ENCODE measurements around the gene ZSWIM1. TPM values are rescaled to one million over a fixed set of nuclear protein-coding genes. Genes with fewer than 3 reads are reported as not detected.

ZSWIM1 gene
- total and polyA plus RNA-seq, 2 donors (not counting 1 experiment from before 2014, with no cell fraction given): 5.4 to 15.7 TPM

GRCh38 chr20:45842169-45842812 lies 38.7 kb upstream of the ZSWIM1 start:
- Mint-ChIP-seq H3K4me3 (peak overlapping the region; percentile 33), H3K9me3 (ENCODE audit: insufficient read depth) (no peaks in the 10 kb centered on the region), H3K4me1 (peaks cover 18% of the 10 kb centered on the region), H3K27ac (peak overlapping the region; percentile 79), H3K27me3 (no peaks in the 10 kb centered on the region)
- H3K79me2 ChIP-seq (ENCODE audit: control insufficient read depth, insufficient read depth, low read length): no peaks in the 10 kb centered on the region
- no peak for TF ChIP-seq EZH2 (IDR thresholded peaks at IDR 0.05; ENCODE audit: borderline replicate concordance, insufficient read depth, low read depth, low read length, poor library complexity, severe bottlenecking)
- no peak for TF ChIP-seq CTCF (IDR thresholded peaks at IDR 0.05)
- ChIA-PET CTCF (interaction anchor here (0.9 to 1.7 kb wide), 7 partner anchors 9 to 128 kb away, joined by 3 to 5 read pairs (median 4); partner anchors contain the start of gene ZSWIM1), POLR2A (interaction anchor here (0.6 to 1.6 kb wide), 4 partner anchors 9 to 93 kb away, joined by 3 to 5 read pairs (median 4); partner anchors contain the start of genes ACOT8, SNX21 and ZSWIM3)
- H2AFZ ChIP-seq (ENCODE audit: insufficient read depth, low read depth, low read length, poor library complexity, severe bottlenecking): peak overlapping the region; percentile 48
- peak overlapping the region; percentile 14 for H3K9ac ChIP-seq (ENCODE audit: low read length)
- H3K36me3 ChIP-seq (replicated peaks in 1 of 2; ENCODE audit: control extremely low read depth in 1 of 2, control insufficient read depth in 1 of 2, extremely low read depth in 1 of 2, insufficient read depth in 2 of 2, low read length in 1 of 2): peaks cover 13 to 50% of the 10 kb centered on the region in 2 experiments
- intact Hi-C loops (cut with micrococcal nuclease): no loop called here
- WGBS (ENCODE audit: insufficient coverage): 0% methylated on average over 4 of the region's 5 CpGs
- H3K9me3 ChIP-seq (ENCODE audit: control extremely low read depth in 1 of 3, control insufficient read depth in 2 of 3, insufficient read depth in 1 of 3, low read length in 2 of 3): no peaks in the 10 kb centered on the region
- DNase-seq: peak; percentile 73
- H3K4me3 ChIP-seq (ENCODE audit: control extremely low read depth in 1 of 5, extremely low read depth in 1 of 5, insufficient read depth in 1 of 5, low read depth in 2 of 5, low read length in 4 of 5): peak overlapping the region in 1 of 5 experiments; percentile 20
- peak overlapping the region; percentile 21 to 79 for H3K27ac ChIP-seq (ENCODE audit: low read length in 2 of 2)
- peak; percentile 96 for ATAC-seq (ENCODE audit: low read depth)
- peaks cover 14 to 21% of the 10 kb centered on the region in 2 donors for H3K4me1 ChIP-seq (ENCODE audit: control insufficient read depth in 2 of 2, insufficient read depth in 2 of 2, low read length in 2 of 2)
- H4K20me1 ChIP-seq (ENCODE audit: control insufficient read depth, insufficient read depth, low read length, poor library complexity, severe bottlenecking): no peaks in the 10 kb centered on the region
- no peaks in the 10 kb centered on the region for H3K27me3 ChIP-seq (replicated peaks in 1 of 4; ENCODE audit: control extremely low read depth in 1 of 4, control insufficient read depth in 3 of 4, insufficient read depth in 4 of 4, low read length in 3 of 4)
- peak overlapping the region; percentile 60 for H3K4me2 ChIP-seq (replicated peaks; ENCODE audit: low read depth, low read length, poor library complexity, severe bottlenecking)

- intact Hi-C loops (cut with micrococcal nuclease): no loop called here
- ChIA-PET POLR2A (no interaction called here), CTCF (no interaction called here)
- Histone ChIP-seq H3K27ac (ENCODE audit: low read length in 2 of 2) (no peak overlapping the region), H3K27me3 (replicated peaks in 1 of 4; ENCODE audit: control extremely low read depth in 1 of 4, control insufficient read depth in 3 of 4, insufficient read depth in 4 of 4, low read length in 3 of 4) (no peaks in the 10 kb centered on the region), H3K9me3 (ENCODE audit: control extremely low read depth in 1 of 3, control insufficient read depth in 2 of 3, insufficient read depth in 1 of 3, low read length in 2 of 3) (no peaks in the 10 kb centered on the region), H3K9ac (ENCODE audit: low read length) (no peak overlapping the region), H3K4me1 (ENCODE audit: control insufficient read depth in 2 of 2, insufficient read depth in 2 of 2, low read length in 2 of 2) (peaks cover 14 to 21% of the 10 kb centered on the region in 2 donors), H3K36me3 (replicated peaks in 1 of 2; ENCODE audit: control extremely low read depth in 1 of 2, control insufficient read depth in 1 of 2, extremely low read depth in 1 of 2, insufficient read depth in 2 of 2, low read length in 1 of 2) (peaks cover 13 to 57% of the 10 kb centered on the region in 2 experiments), H2AFZ (ENCODE audit: insufficient read depth, low read depth, low read length, poor library complexity, severe bottlenecking) (no peak overlapping the region), H3K4me3 (ENCODE audit: control extremely low read depth in 1 of 5, extremely low read depth in 1 of 5, insufficient read depth in 1 of 5, low read depth in 2 of 5, low read length in 4 of 5) (no peak overlapping the region), H4K20me1 (ENCODE audit: control insufficient read depth, insufficient read depth, low read length, poor library complexity, severe bottlenecking) (no peaks in the 10 kb centered on the region), H3K79me2 (ENCODE audit: control insufficient read depth, insufficient read depth, low read length) (no peaks in the 10 kb centered on the region), H3K4me2 (replicated peaks; ENCODE audit: low read depth, low read length, poor library complexity, severe bottlenecking) (no peak overlapping the region)
- H3K4me3 Mint-ChIP-seq: no peak overlapping the region
- H3K27me3 Mint-ChIP-seq: no peaks in the 10 kb centered on the region
- 97% methylated on average over 13 of the region's 14 CpGs for WGBS (ENCODE audit: insufficient coverage)
- TF ChIP-seq EZH2 (IDR thresholded peaks at IDR 0.05; ENCODE audit: borderline replicate concordance, insufficient read depth, low read depth, low read length, poor library complexity, severe bottlenecking): no peak
- no peak for TF ChIP-seq CTCF (IDR thresholded peaks at IDR 0.05)
- ATAC-seq (ENCODE audit: low read depth): no peak
- no peaks in the 10 kb centered on the region for H3K9me3 Mint-ChIP-seq (ENCODE audit: insufficient read depth)
- no peak overlapping the region for H3K27ac Mint-ChIP-seq
- DNase-seq: no peak
- peaks cover 18% of the 10 kb centered on the region for H3K4me1 Mint-ChIP-seq
These were observed 37.5 kb upstream of the ZSWIM1 start for GRCh38 chr20:45843506-45843905.
